DMS53 treated with DMSO at 0.1 percent for 48 hours (cell line): ENCODE results near the gene CLEC20A.
"Not testable (repeated sequence)": the region's sequence is repeated elsewhere in the genome, so short reads cannot be mapped to it uniquely, and the experiment has no call there.

Experiments used
- DNase-seq: peaks from one replicate; lab custom pipeline; 2025; ENCODE audit not compliant: unreplicated experiment; lab: John Stamatoyannopoulos, UW

Gene CLEC20A

DNA sequence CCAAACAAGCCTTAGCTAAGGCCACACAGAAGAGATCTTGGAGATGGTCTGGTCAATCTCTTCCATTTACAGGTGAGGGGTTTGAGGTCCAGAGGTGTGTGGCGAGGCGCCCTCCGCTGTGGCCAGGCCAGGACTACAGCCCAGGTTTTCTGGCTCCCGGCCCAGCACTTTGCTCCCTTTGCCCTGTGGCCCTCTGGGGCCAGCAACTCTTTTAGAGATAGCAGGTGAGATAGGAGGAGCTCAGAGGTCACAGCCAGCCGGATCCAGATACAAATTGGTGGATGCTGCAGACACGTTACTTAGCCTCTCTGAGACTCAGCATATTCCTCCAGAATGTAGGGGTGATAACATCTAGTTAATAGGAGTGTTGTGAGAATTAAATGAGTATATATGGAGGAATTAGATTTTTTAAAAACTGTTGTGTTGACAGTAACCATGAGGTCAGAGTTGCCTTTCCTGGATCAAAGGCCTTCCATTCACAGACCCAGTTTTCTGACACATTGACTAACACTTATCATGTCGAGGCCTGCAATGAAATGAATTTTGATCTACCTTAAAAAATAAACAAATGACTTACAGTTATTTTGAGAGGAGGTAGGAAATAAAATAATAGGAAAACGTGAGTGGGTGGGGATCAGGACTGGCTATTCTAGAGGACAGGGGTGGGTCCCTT, 32.7 kb upstream of the CLEC20A start:
- no peak for DNase-seq

- no peak for DNase-seq
These were observed 32.2 kb upstream of the CLEC20A start for GRCh38 chr1:178528953-178529335.

DNA sequence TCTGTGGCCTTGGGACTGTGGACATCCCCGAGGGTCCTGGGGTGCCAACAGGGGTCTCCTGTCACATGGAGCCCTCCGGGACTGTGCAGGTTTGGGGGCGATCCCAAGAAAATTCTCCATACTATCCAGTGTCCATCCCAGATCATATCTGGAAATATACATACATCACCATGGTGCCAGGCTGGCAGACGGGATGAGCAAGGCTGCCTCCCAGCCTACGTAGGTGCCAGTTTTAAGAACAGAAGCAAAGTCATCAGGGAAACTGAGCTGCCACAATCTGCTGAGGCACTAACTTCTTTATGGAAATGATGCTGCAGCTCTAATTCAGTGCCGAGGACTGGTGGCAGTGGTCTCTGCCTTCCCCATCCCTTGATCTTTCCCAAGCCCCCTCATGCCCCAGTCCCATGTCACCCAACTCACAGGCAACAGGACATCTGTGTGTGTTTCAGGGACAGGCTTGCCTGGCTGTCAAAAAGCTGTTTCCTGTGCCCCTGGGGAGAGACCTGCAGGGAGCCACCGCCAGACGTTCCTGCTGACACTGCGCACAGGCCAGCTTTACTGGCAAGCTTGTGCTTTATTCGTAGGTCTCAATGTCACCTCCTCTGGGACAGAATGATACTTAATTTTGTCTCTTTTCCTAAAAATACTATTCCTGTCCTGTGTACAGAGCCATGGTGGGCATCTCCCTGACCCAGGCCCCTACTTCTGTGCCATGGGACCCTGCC, 31.6 kb upstream of the CLEC20A start:
- no peak for DNase-seq

- DNase-seq, result no peak
These were observed 30.4 kb upstream of the CLEC20A start for GRCh38 chr1:178527117-178527516.

- DNase-seq, result no peak
These were observed 24.5 kb upstream of the CLEC20A start for GRCh38 chr1:178521241-178521640.

DNA sequence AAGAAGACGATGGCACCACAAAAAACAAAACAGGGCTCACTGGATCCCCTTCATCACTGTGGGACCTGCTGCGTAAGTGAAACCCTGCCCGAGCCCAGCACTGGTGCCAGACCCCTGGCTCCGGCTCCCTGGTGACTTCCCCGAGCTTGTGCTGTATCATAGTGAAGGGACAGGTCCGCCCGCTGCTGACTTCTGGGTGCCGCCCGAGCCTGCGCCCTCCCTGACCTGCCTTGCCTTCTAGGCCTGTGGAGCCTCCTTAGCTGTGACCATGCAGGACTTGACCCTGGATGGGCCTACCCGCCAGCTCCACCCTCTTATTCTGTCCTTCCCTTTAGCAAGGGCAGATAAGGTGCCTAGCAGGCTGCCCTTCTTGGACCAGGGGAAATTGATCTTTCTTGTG, 24.0 kb upstream of the CLEC20A start:
- DNase-seq, result no peak

- DNase-seq, result no peak
These were observed 22.1 kb upstream of the CLEC20A start for GRCh38 chr1:178518894-178519293.

- DNase-seq, result no peak
These were observed 19.3 kb upstream of the CLEC20A start for GRCh38 chr1:178516110-178516509.

- no peak for DNase-seq
These were observed 16.7 kb upstream of the CLEC20A start for GRCh38 chr1:178513278-178513983.

GRCh38 chr1:178512566-178513277, 16.0 kb upstream of the CLEC20A start, which contains the start of gene TEX35:
TSS of gene TEX35 (plus strand) at chr1:178513109. CDS start at chr1:178513189, 80 bp downstream.
- no peak for DNase-seq

DNA sequence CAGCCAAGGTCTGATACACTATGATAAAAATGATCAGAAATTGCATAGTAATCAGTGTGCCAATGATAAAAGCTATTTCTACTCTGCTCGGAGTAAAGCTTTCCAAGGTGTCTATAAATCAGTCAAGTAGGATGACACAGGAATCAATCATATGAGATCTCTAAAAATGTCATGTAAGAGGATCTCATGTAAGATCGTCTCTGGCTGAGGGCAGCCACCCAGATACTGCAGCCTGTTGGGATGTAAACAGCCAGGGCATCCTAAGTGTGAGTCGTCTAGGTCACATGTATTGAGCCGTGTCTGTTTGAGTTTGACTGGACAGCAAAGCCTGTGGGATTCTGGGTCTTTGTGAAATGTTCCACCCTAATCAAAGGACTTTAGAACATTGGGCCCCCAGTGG, 13.4 kb upstream of the CLEC20A start:
- DNase-seq, result no peak

GRCh38 chr1:178509414-178510007, 12.7 kb upstream of the CLEC20A start:
- DNase-seq, result no peak

DNA sequence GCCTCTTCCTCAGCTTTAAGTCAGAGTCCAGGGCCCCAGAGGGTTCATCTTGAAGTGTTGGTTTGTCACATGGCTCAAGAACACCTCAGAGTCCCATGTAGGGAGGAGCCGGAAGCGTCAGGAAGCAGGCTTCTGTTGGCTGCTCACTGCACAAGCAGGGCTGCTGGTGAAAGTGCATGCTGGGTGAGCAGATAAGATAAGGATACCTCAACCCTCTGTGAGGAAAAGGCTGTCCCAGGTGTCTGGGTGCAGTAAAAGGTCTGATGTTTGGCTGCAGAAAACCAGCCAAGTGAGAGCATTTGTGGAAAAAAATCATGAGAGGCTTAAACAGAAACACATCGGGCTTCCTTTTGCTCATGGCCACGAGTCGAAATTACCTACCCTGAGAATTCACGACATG, 9.9 kb upstream of the CLEC20A start:
- no peak for DNase-seq

DNA sequence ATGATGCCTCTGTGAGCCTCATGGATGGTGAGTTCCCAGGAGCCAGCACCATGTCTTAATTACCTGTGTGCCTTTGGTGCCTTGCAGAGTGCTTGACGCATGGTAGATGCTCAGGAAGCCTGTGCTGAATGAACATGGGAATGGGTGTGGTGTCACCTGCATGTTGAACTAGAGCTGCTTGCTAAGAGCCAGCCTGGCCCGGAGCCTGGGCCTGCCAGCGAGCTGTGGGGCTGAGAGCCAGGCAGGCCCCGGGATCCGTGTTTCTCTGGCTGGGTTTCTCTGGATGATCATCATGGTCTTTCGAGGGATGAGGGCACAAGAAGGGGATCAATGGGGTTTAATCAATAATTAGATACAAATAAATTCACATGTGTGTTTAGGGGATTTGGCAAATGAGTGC, 9.4 kb upstream of the CLEC20A start:
- DNase-seq, result no peak

DNA sequence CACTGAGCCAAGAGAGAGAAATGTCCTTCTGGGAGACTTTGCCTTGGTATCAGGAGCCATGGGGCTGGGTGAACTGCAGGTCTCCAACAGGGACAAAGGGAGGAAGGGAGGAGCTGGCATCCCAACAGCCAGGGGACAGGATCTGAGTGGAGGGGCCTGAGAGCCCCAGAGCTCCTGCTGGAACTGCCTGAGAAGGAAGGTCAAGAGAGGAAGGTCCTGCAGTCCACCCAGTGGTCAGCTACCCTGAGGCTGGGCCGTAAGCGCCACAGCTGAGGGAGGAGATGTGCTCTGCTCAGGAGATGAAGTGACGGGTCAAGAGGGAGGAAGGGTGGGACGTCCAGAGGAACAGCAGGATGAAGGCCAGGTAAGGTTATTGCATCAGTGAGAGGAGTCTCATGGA, 7.5 kb upstream of the CLEC20A start:
- no peak for DNase-seq

DNA sequence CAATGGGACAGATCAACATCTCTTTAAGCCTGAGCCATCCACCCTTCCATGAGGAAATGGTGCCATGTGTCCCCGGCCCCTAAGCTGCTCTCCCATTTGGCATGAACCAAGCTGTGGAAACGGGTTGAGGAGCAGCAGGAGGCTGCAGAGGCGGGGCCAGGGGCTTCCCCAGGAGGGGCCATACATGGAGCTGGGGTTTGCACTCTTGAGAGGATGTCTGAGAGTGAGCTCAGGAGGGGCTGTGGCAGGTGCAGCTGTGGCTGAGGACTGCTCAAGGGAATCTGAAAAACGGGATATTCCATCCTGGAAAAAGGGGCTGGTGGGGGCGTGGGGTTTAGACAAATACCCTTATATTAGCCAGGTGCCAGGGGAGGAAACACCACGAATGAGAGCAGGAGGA, 7.1 kb upstream of the CLEC20A start:
- no peak for DNase-seq

DNA sequence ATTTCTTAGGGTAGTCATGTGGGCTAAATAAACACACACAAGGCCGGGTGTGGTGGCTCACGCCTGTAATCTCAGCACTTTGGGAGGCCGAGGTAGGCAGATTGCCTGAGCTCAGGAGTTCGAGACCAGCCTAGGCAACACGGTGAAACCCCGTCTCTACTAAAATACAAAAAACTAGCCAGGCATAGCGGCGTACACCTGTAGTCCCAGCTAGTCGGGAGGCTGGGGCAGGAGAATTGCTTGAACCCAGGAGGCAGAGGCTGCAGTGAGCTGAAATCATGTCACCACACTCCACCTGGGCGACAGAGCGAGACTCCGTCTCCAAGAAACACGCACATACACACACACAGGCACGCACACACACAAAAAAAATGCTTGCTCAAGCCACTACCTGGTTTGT, 6.6 kb upstream of the CLEC20A start:
- not testable (repeated sequence) for DNase-seq

- no peak for DNase-seq
These were observed 6.1 kb upstream of the CLEC20A start for GRCh38 chr1:178502856-178503255.

DNA sequence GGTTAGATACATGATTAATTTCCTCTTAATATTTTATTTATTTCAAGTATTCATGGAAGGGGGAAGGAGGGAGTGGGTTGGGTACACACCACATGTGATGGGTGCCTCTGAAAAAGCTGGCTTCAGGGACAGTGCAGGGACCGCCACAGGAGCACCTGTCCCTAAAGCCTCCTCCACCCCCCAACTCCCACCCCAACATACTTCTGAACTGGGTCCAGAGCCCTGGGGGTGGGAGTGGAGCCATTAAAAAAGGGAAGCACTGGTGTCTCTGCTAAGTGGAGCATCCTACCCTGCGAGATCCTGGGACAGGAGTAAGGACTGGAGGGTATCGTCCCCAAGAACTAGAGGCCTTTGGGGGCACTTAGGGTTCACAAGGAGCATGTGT, 5.6 kb upstream of the CLEC20A start:
- DNase-seq, result no peak

GRCh38 chr1:178501705-178502329, 5.1 kb upstream of the CLEC20A start:
- DNase-seq, result peak; percentile 59
